WI38 (cell line): ENCODE measurements around the gene MBD2.
"Not testable (repeated sequence)": the region's sequence is repeated elsewhere in the genome, so short reads cannot be mapped to it uniquely, and the experiment has no call there.

Experiments
- H3K4me3 ChIP-seq: 2 replicates; pipeline ENCODE4 v1.5.1; 2011; ENCODE audit warnings: low read depth, mild to moderate bottlenecking, control low read depth, low read length
- TF ChIP-seq, protein P1 (sequence below): IDR thresholded peaks from 2 replicates; pipeline ENCODE4 v1.5.1; 2012; ENCODE audit warnings: low read depth, mild to moderate bottlenecking, control low read depth, low read length

Gene MBD2

DNA sequence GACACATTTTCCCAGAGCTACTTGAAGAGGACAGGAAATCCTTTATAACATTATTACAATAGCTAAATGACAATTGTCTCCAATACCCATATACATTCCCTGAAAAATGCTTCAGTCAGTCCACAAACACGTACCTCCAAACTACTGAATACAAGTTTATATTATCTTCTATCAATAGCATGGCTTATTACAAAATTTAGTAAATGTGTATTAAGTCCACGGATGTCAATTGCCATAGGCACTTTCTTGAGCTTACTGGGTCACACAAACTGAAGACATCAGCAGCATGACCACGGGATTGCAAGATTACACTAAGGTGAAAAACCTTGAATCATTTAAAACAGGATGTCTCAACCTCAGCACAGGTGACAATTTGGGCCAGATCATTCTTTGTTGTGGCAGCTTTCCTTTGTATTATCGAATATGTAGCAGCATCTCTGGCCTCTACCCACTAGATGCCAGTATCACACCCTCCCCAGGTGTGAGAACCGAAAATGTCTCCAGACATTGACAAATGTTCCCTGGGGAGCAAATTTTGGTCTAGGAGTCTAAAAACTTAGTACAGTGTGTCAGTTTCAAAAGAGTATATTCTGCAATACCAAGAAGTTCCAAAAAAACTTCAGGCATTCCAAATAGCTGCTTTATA lies 1.4 kb downstream of the MBD2 start:
- TF ChIP-seq, protein P1, sequence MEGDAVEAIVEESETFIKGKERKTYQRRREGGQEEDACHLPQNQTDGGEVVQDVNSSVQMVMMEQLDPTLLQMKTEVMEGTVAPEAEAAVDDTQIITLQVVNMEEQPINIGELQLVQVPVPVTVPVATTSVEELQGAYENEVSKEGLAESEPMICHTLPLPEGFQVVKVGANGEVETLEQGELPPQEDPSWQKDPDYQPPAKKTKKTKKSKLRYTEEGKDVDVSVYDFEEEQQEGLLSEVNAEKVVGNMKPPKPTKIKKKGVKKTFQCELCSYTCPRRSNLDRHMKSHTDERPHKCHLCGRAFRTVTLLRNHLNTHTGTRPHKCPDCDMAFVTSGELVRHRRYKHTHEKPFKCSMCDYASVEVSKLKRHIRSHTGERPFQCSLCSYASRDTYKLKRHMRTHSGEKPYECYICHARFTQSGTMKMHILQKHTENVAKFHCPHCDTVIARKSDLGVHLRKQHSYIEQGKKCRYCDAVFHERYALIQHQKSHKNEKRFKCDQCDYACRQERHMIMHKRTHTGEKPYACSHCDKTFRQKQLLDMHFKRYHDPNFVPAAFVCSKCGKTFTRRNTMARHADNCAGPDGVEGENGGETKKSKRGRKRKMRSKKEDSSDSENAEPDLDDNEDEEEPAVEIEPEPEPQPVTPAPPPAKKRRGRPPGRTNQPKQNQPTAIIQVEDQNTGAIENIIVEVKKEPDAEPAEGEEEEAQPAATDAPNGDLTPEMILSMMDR = no peak
- peak overlapping the region; percentile 76 for H3K4me3 ChIP-seq

DNA sequence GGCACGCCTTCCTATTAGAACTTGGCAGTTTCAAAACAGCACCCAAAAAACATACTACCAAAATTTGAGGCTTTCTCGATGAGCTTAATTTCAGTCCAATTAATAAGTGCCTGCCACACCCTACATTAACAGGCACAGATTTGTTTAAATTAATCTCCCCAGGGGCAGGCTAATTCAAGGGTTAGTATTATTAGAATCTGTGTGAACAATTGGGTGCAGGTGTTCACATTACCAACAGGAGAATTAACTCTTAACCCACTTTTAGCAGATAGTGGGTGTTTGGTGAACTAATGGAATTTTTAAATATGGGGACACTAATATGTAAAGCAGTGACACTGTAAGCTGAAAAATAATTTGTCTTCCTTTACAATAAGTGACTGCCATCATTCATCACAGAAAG lies 4.1 kb downstream of the MBD2 start:
- no peak overlapping the region for H3K4me3 ChIP-seq
- TF ChIP-seq, protein P1 = no peak

DNA sequence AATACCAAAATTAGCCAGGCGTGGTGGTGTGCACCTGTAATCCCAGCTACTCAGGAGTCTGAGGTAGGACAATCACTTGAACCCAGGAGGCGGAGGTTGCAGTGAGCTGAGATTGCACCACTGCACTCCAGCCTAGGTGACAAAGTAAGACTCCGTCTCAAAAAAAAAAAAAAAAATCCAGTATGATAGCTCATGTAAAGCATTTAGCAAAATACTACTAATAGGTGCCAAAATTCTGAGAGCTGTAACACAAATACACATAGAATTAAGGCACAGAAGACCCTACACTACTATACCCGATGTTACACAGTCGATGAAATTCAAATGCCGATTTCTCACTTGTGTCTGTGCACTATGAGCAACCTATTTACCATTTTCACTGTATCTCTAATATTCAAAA lies 5.7 kb downstream of the MBD2 start:
- not testable (repeated sequence) for H3K4me3 ChIP-seq

DNA sequence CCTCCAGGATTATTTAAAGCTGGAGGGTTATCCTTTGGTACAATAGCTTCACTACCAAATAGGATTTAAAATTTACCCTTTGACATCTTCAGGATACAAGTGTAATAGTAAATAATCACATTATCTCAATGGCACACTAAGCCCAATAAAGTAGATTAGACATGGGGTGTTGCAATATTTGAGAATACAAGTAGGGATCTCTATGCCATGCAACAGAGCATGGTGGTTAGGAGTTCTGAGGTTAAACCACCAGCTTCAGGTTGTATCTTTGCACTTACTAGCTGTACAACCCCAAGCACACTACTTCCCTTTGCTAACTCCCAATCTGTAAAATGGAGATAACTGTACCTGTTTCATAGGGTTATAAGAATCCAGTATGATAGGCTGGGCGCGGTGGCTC lies 6.2 kb downstream of the MBD2 start:
- TF ChIP-seq, protein P1 = no peak
- H3K4me3 ChIP-seq = no peak overlapping the region

DNA sequence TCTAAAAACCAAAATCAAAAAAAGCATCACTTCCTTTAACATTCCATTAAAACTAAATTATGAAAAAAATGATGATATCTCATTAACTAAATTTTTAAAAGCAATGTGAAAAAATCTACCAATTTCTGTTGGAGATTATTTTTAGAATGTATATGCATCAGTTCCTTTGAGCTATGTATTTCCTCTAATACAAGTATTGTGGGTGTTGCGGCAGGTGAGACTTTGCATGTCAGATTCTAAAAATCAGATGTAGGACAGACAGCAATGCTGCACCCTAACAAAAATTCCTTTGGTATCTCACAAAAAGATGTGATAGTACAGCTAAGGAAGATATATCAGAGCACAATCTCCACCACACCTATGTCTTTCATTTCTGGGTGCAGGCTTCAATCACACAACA lies 6.8 kb downstream of the MBD2 start:
- H3K4me3 ChIP-seq = no peak overlapping the region
- TF ChIP-seq, protein P1 = no peak

DNA sequence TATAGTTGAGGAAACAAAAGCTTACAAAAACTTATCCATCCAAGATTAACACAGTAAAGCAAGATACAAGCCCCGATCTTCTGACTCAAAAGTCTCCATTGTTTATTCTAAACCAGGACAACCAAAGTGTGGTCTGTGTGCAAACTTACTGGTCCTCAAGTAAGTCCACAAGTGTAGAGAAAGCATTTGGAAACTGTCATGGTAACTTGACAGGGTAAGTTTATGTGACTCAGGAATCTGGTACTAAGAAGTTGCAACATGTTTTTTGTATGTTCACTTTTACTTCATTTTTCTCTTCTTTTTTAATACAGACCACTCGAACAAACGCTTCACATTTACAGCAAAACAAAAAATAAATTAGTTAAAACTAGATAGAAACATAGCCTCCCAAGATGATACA lies 9.4 kb downstream of the MBD2 start:
- TF ChIP-seq, protein P1 = no peak
- no peak overlapping the region for H3K4me3 ChIP-seq

DNA sequence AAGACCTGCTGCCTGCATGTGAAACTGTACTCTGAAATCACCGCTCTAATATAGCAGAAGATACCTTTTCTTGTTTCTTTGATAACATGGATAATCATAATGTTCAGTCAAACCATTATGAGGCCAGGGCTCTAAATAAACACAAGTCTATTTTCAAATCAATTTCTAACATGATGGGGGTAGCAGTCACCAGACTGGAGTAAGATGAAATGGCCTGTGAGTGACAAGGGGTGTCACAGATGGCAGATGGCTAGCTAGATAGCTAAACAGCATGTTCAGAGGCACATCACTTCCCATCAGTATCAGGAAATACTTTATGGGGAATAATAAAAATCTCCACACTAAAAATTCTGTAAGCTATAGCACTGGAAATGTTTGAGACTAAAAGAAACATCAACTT lies 14.0 kb downstream of the MBD2 start:
- TF ChIP-seq, protein P1 = no peak
- H3K4me3 ChIP-seq = no peak overlapping the region
